Fibroblast of mammary gland (primary cell): ENCODE results near the gene KRTAP10-4.

ENCODE experiments used
- DNase-seq: peaks from one replicate; pipeline ENCODE4 v3.0.0-alpha.2; 2010; ENCODE audit warnings: low read depth
- H3K4me3 ChIP-seq: 2 replicates; pipeline ENCODE4 v1.5.1; 2011; ENCODE audit warnings: low read depth, mild to moderate bottlenecking, low read length, moderate library complexity; ENCODE audit not compliant: control insufficient read depth
- CTCF ChIP-seq: conservative IDR thresholded peaks from 2 replicates; pipeline ENCODE4 v1.5.1; 2011; ENCODE audit warnings: low read depth, low read length, inconsistent platforms; ENCODE audit not compliant: control insufficient read depth, insufficient read depth

KRTAP10-4 gene

GRCh38 chr21:44564099-44564498, 9.4 kb upstream of the KRTAP10-4 start:
- no peak overlapping the region for H3K4me3 ChIP-seq
- TF ChIP-seq CTCF: no peak
- DNase-seq: no peak

GRCh38 chr21:44564886-44565598, 8.5 kb upstream of the KRTAP10-4 start:
- TF ChIP-seq CTCF: no peak
- DNase-seq: no peak
- H3K4me3 ChIP-seq: no peak overlapping the region

GRCh38 chr21:44566403-44566802, 7.1 kb upstream of the KRTAP10-4 start:
- no peak overlapping the region for H3K4me3 ChIP-seq
- no peak for DNase-seq
- no peak for TF ChIP-seq CTCF

- no peak overlapping the region for H3K4me3 ChIP-seq
- no peak for TF ChIP-seq CTCF
- DNase-seq: no peak
These were observed 5.9 kb upstream of the KRTAP10-4 start for GRCh38 chr21:44567481-44568171.

- TF ChIP-seq CTCF: no peak
- H3K4me3 ChIP-seq: no peak overlapping the region
- DNase-seq: no peak
These were observed 5.3 kb upstream of the KRTAP10-4 start for GRCh38 chr21:44568261-44568660.

- no peak overlapping the region for H3K4me3 ChIP-seq
- DNase-seq: no peak
- no peak for TF ChIP-seq CTCF
These were observed 4.6 kb upstream of the KRTAP10-4 start for GRCh38 chr21:44568667-44569556.
